ENCODE data around the gene SLIT3. TPM values are rescaled to one million over a fixed set of nuclear protein-coding genes. Genes with fewer than 3 reads are reported as not detected.

SLIT3 gene
- polyA plus RNA-seq, 1 of the 3 experiments (the other 2 are of a cell fraction), result 119 TPM

DNA sequence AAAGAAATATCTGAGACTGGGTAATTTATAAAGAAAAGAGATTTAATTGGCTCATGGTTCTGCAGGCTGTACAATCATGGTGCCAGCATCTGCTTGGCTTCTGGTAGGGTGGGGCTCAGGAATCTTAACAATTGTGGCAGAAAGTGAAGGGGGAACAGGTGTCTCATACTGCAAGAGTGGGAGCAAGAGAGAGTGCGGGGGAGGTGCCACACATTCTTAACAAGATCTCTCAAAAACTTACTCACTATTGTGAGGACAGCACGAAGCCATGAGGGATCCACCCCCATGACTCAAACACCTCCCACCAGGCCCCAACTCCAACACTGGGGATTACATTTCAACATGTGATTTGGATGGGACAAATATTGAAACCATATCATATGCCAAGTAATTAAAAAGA lies 651.6 kb downstream of the SLIT3 start:
- DNase-seq, result no peak
- no peak overlapping the region for H3K4me3 ChIP-seq (ENCODE audit: low read depth in 2 of 2, low read length in 1 of 2)
- H3K9ac ChIP-seq, result no peak overlapping the region
- peaks cover 3% of the 10 kb centered on the region for H3F3A ChIP-seq (replicated peaks; ENCODE audit: insufficient read depth)
- ChIA-PET CTCF (no interaction called here), POLR2A (no interaction called here)
- 85% methylated on average over 2 of the region's 2 CpGs for WGBS (ENCODE audit: low lambda C conversion rate)
- H3K27me3 ChIP-seq (ENCODE audit: insufficient read depth), result no peaks in the 10 kb centered on the region
- H3K79me2 ChIP-seq (ENCODE audit: insufficient read depth), result no peaks in the 10 kb centered on the region
- H3K4me2 ChIP-seq, result no peak overlapping the region
- H3K9me3 ChIP-seq, result no peaks in the 10 kb centered on the region; the same call in 1 of the 2 replicates
- H3K36me3 ChIP-seq (replicated peaks in 1 of 2; ENCODE audit: control insufficient read depth in 1 of 2, insufficient read depth in 2 of 2, low read length in 1 of 2), result peaks cover 0 to 2% of the 10 kb centered on the region in 2 experiments
- no peak for TF ChIP-seq CHD2 (IDR thresholded peaks at IDR 0.05; ENCODE audit: low read length, partially characterized antibody)
- TF ChIP-seq, protein P1, sequence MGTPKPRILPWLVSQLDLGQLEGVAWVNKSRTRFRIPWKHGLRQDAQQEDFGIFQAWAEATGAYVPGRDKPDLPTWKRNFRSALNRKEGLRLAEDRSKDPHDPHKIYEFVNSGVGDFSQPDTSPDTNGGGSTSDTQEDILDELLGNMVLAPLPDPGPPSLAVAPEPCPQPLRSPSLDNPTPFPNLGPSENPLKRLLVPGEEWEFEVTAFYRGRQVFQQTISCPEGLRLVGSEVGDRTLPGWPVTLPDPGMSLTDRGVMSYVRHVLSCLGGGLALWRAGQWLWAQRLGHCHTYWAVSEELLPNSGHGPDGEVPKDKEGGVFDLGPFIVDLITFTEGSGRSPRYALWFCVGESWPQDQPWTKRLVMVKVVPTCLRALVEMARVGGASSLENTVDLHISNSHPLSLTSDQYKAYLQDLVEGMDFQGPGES (IDR thresholded peaks at IDR 0.05; ENCODE audit: low read depth, low read length), result no peak
- TF ChIP-seq, protein P2, sequence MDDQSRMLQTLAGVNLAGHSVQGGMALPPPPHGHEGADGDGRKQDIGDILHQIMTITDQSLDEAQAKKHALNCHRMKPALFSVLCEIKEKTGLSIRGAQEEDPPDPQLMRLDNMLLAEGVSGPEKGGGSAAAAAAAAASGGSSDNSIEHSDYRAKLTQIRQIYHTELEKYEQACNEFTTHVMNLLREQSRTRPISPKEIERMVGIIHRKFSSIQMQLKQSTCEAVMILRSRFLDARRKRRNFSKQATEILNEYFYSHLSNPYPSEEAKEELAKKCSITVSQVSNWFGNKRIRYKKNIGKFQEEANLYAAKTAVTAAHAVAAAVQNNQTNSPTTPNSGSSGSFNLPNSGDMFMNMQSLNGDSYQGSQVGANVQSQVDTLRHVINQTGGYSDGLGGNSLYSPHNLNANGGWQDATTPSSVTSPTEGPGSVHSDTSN (IDR thresholded peaks at IDR 0.05), result no peak
- no peak for TF ChIP-seq SIN3A (IDR thresholded peaks at IDR 0.05; ENCODE audit: borderline replicate concordance, low read depth, low read length)
- TF ChIP-seq, protein P3, sequence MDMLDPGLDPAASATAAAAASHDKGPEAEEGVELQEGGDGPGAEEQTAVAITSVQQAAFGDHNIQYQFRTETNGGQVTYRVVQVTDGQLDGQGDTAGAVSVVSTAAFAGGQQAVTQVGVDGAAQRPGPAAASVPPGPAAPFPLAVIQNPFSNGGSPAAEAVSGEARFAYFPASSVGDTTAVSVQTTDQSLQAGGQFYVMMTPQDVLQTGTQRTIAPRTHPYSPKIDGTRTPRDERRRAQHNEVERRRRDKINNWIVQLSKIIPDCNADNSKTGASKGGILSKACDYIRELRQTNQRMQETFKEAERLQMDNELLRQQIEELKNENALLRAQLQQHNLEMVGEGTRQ (IDR thresholded peaks at IDR 0.05; ENCODE audit: borderline replicate concordance, low read depth, low read length), result no peak
- no peak for TF ChIP-seq YY1 (IDR thresholded peaks at IDR 0.05; ENCODE audit: low read depth)
- TF ChIP-seq RXRA (IDR thresholded peaks at IDR 0.05; ENCODE audit: borderline replicate concordance, low read depth), result no peak
- no peaks in the 10 kb centered on the region for H3K9me2 ChIP-seq
- peaks cover 0 to 18% of the 10 kb centered on the region in 2 experiments; a peak in 2 of 4 replicates for H3K4me1 ChIP-seq (ENCODE audit: control insufficient read depth in 1 of 2, insufficient read depth in 2 of 2, low read depth in 1 of 2, low read length in 1 of 2)
- H2AFZ ChIP-seq (ENCODE audit: low read depth), result no peak overlapping the region
- H4K20me1 ChIP-seq (ENCODE audit: insufficient read depth), result no peaks in the 10 kb centered on the region
- no peak overlapping the region; a peak in 1 of 4 replicates for H3K27ac ChIP-seq (ENCODE audit: low read depth in 2 of 2, low read length in 1 of 2)

DNA sequence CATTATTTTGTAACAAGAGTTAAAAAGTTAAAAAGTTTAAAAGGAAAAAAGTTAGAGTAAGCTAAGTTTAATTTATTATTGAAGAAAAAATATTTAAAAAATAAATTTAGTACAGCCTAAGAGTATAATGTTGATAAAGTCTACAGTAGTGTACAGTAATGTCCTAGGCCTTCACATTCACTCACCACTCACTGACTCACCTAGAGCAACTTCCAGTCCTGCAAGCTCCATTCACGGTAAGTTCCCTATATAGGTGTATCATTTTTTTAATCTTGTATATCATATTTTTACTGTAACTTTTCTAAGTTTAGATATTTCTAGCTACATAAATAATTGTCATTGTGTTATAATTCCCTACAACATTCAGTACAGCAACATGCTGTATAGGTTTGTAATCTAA lies 652.4 kb downstream of the SLIT3 start:
- Histone ChIP-seq H3K9ac (no peak overlapping the region), H3K4me3 (ENCODE audit: low read depth in 2 of 2, low read length in 1 of 2) (no peak overlapping the region), H3K27ac (ENCODE audit: low read depth in 2 of 2, low read length in 1 of 2) (no peak overlapping the region), H3K79me2 (ENCODE audit: insufficient read depth) (no peaks in the 10 kb centered on the region), H3K9me3 (no peaks in the 10 kb centered on the region; the same call in 1 of the 2 replicates), H4K20me1 (ENCODE audit: insufficient read depth) (no peaks in the 10 kb centered on the region), H3K36me3 (replicated peaks in 1 of 2; ENCODE audit: control insufficient read depth in 1 of 2, insufficient read depth in 2 of 2, low read length in 1 of 2) (peaks cover 0 to 2% of the 10 kb centered on the region in 2 experiments), H3K4me1 (ENCODE audit: control insufficient read depth in 1 of 2, insufficient read depth in 2 of 2, low read depth in 1 of 2, low read length in 1 of 2) (peaks cover 0 to 13% of the 10 kb centered on the region in 2 experiments; a peak in 2 of 4 replicates), H3K4me2 (no peak overlapping the region), H3F3A (replicated peaks; ENCODE audit: insufficient read depth) (peaks cover 2% of the 10 kb centered on the region), H3K9me2 (no peaks in the 10 kb centered on the region), H2AFZ (ENCODE audit: low read depth) (no peak overlapping the region), H3K27me3 (ENCODE audit: insufficient read depth) (no peaks in the 10 kb centered on the region)
- POLR2A ChIA-PET, result no interaction called here
- CTCF ChIA-PET, result no interaction called here
- no peak for DNase-seq
- WGBS (ENCODE audit: low lambda C conversion rate), result 100% methylated on average over 1 of the region's 1 CpG
- TF ChIP-seq RAD21 (IDR thresholded peaks at IDR 0.05; ENCODE audit: low read length), result no peak
- TF ChIP-seq, protein P1 (IDR thresholded peaks at IDR 0.05; ENCODE audit: low read depth, low read length), result no peak
- no peak for TF ChIP-seq RCOR1 (IDR thresholded peaks at IDR 0.05; ENCODE audit: low read length)
- TF ChIP-seq MEF2A (IDR thresholded peaks at IDR 0.05; ENCODE audit: borderline replicate concordance, low read depth), result no peak
- TF ChIP-seq, protein P4, sequence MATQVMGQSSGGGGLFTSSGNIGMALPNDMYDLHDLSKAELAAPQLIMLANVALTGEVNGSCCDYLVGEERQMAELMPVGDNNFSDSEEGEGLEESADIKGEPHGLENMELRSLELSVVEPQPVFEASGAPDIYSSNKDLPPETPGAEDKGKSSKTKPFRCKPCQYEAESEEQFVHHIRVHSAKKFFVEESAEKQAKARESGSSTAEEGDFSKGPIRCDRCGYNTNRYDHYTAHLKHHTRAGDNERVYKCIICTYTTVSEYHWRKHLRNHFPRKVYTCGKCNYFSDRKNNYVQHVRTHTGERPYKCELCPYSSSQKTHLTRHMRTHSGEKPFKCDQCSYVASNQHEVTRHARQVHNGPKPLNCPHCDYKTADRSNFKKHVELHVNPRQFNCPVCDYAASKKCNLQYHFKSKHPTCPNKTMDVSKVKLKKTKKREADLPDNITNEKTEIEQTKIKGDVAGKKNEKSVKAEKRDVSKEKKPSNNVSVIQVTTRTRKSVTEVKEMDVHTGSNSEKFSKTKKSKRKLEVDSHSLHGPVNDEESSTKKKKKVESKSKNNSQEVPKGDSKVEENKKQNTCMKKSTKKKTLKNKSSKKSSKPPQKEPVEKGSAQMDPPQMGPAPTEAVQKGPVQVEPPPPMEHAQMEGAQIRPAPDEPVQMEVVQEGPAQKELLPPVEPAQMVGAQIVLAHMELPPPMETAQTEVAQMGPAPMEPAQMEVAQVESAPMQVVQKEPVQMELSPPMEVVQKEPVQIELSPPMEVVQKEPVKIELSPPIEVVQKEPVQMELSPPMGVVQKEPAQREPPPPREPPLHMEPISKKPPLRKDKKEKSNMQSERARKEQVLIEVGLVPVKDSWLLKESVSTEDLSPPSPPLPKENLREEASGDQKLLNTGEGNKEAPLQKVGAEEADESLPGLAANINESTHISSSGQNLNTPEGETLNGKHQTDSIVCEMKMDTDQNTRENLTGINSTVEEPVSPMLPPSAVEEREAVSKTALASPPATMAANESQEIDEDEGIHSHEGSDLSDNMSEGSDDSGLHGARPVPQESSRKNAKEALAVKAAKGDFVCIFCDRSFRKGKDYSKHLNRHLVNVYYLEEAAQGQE (IDR thresholded peaks at IDR 0.05; ENCODE audit: low read depth, low read length), result no peak
- TF ChIP-seq MXI1 (IDR thresholded peaks at IDR 0.05; ENCODE audit: low read depth, low read length), result no peak
- TF ChIP-seq EP300 (IDR thresholded peaks at IDR 0.05; ENCODE audit: borderline replicate concordance in 1 of 2, low read depth in 1 of 2, low read length in 1 of 2), result no peak
- no peak for TF ChIP-seq EZH2phosphoT487 (IDR thresholded peaks at IDR 0.05; ENCODE audit: borderline replicate concordance, low read depth)
- no peak for TF ChIP-seq TAF1 (IDR thresholded peaks at IDR 0.05; ENCODE audit: borderline replicate concordance, low read depth, low read length)
- TF ChIP-seq JUND (IDR thresholded peaks at IDR 0.05), result no peak
- no peak for TF ChIP-seq TCF12 (IDR thresholded peaks at IDR 0.05)

Measured in SK-N-SH (cell line).